GM12891 (cell line): ENCODE results near the gene OLFM4.

Experiments
- DNase-seq: peaks from one replicate; pipeline ENCODE4 v3.0.0; 2011; ENCODE audit warnings: low spot score; ENCODE audit not compliant: insufficient read length
- FAIRE-seq: peaks from 2 replicates; lab custom pipeline; 2011; peaks lifted over from hg19 to GRCh38; lab: Jason Lieb, UNC
- PAX5 ChIP-seq: IDR thresholded peaks from 2 replicates; pipeline ENCODE4 v1.6.1; 2011; ENCODE audit warnings: low read length, moderate library complexity, mild to moderate bottlenecking; ENCODE audit not compliant: insufficient read depth, severe bottlenecking
- POLR2A ChIP-seq: IDR thresholded peaks from 2 replicates; pipeline ENCODE4 v1.6.1; 2011; ENCODE audit warnings: low read depth, low read length, control low read depth
- POLR2AphosphoS5 ChIP-seq: IDR thresholded peaks from 2 replicates; pipeline ENCODE4 v1.6.1; 2011; ENCODE audit warnings: low read depth, low read length, control low read depth
- POU2F2 ChIP-seq: IDR thresholded peaks from 2 replicates; pipeline ENCODE4 v1.6.1; 2011; ENCODE audit warnings: low read depth, mild to moderate bottlenecking, control low read depth, low read length, moderate library complexity
- SPI1 ChIP-seq: IDR thresholded peaks from 2 replicates; pipeline ENCODE4 v1.6.1; 2011; ENCODE audit warnings: low read depth, low read length, control low read depth
- TAF1 ChIP-seq: IDR thresholded peaks from 2 replicates; pipeline ENCODE4 v1.6.1; 2011; ENCODE audit warnings: low read depth, low read length, control low read depth

Gene OLFM4

GRCh38 chr13:53064731-53065130 lies 36.1 kb downstream of the OLFM4 start:
- FAIRE-seq: no peak
- TF ChIP-seq PAX5 (no peak), POU2F2 (no peak), TAF1 (no peak), POLR2AphosphoS5 (no peak), SPI1 (no peak), POLR2A (no peak)
- DNase-seq: no peak

- TF ChIP-seq POU2F2 (no peak), TAF1 (no peak)
- DNase-seq (no peak), FAIRE-seq (no peak)
Observed at GRCh38 chr13:53066411-53066810, 37.8 kb downstream of the OLFM4 start.

GRCh38 chr13:53068585-53069520 lies 40.2 kb downstream of the OLFM4 start:
- no peak for DNase-seq
- FAIRE-seq: no peak
- TF ChIP-seq POLR2A (no peak), POLR2AphosphoS5 (no peak), POU2F2 (no peak), SPI1 (no peak), TAF1 (no peak), PAX5 (no peak)

GRCh38 chr13:53069800-53070199 lies 41.2 kb downstream of the OLFM4 start:
- FAIRE-seq (no peak), DNase-seq (no peak)
- TF ChIP-seq POLR2AphosphoS5: no peak
- TF ChIP-seq POLR2A: no peak
- no peak for TF ChIP-seq PAX5
- no peak for TF ChIP-seq TAF1
- TF ChIP-seq SPI1: no peak
- TF ChIP-seq POU2F2: no peak

GRCh38 chr13:53073711-53074110 lies 45.1 kb downstream of the OLFM4 start:
- TF ChIP-seq POLR2A (no peak), POLR2AphosphoS5 (no peak), POU2F2 (no peak)
- DNase-seq (no peak), FAIRE-seq (no peak)

- TF ChIP-seq POLR2AphosphoS5: no peak
- no peak for TF ChIP-seq POLR2A
- TF ChIP-seq TAF1: no peak
- TF ChIP-seq SPI1: no peak
- no peak for TF ChIP-seq POU2F2
- no peak for TF ChIP-seq PAX5
- FAIRE-seq (no peak), DNase-seq (no peak)
Observed at GRCh38 chr13:53074114-53074513, 45.5 kb downstream of the OLFM4 start.

GRCh38 chr13:53075356-53076041 lies 46.9 kb downstream of the OLFM4 start:
- FAIRE-seq (no peak), DNase-seq (no peak)
- TF ChIP-seq POU2F2 (no peak), POLR2AphosphoS5 (no peak), PAX5 (no peak), POLR2A (no peak), TAF1 (no peak), SPI1 (no peak)

- FAIRE-seq: no peak
- DNase-seq: no peak
- no peak for TF ChIP-seq PAX5
- no peak for TF ChIP-seq POLR2A
- no peak for TF ChIP-seq SPI1
- no peak for TF ChIP-seq TAF1
Observed at GRCh38 chr13:53079691-53080090, 51.1 kb downstream of the OLFM4 start.

- TF ChIP-seq TAF1 (no peak), POLR2AphosphoS5 (no peak), POU2F2 (no peak), PAX5 (no peak)
- no peak for DNase-seq
- FAIRE-seq: no peak
Observed at GRCh38 chr13:53088871-53089270, 60.3 kb downstream of the OLFM4 start.

- no peak for DNase-seq
- no peak for FAIRE-seq
- TF ChIP-seq POLR2AphosphoS5 (no peak), SPI1 (no peak), TAF1 (no peak), POU2F2 (no peak), POLR2A (no peak), PAX5 (no peak)
Observed at GRCh38 chr13:53089951-53090350, 61.3 kb downstream of the OLFM4 start.
